Left lung (tissue), 14 donors: ENCODE results near the gene TTC31. TPM values are rescaled to one million over a fixed set of nuclear protein-coding genes. Genes with fewer than 3 reads are reported as not detected.
A peak's percentile ranks its signal among the peaks of the same experiment; 100 is the strongest.

Experiments used
- ATAC-seq: fragments of 200-7000 bp; cut with Tn5 transposase; one replicate; pipeline ENCODE4 v1.9.1; 2020; ENCODE audit warnings: moderate library complexity
- DNase-seq, 4 donors: peaks; one replicate each; pipeline ENCODE4 v3.0.0-alpha.2; 2013 to 2020
- H3K27ac ChIP-seq, 2 donors: fragments of 200-600 bp; sonication (generic) in 1 of 2; one replicate each; pipeline versions ENCODE4 v1.5.0 to v1.8.0; 2020 to 2021
- H3K27me3 ChIP-seq, 2 donors: fragments of 200-600 bp; sonication (generic) in 1 of 2; one replicate each; pipeline versions ENCODE4 v1.5.0 to v1.8.0; 2020 to 2021
- H3K36me3 ChIP-seq, 2 donors: fragments of 200-600 bp; sonication (generic) in 1 of 2; one replicate each; pipeline versions ENCODE4 v1.5.0 to v1.8.0; 2020 to 2021
- H3K4me1 ChIP-seq, 2 donors: fragments of 200-600 bp; one replicate each; pipeline ENCODE4 v1.8.0; 2021
- H3K4me3 ChIP-seq, 2 donors: fragments of 200-600 bp; sonication (generic) in 1 of 2; one replicate each; pipeline versions ENCODE4 v1.5.0 to v1.8.0; 2020 to 2021; ENCODE audit warnings: mild to moderate bottlenecking in 1 of 2
- H3K9me3 ChIP-seq, 2 donors: fragments of 200-600 bp; sonication (generic) in 1 of 2; one replicate each; pipeline versions ENCODE4 v1.5.0 to v1.8.0; 2020 to 2021
- intact Hi-C, 2 donors: fragments of 100-400 bp; cut with DNase I; formaldehyde crosslinking; loops; one replicate each; pipeline versions ENCODE4 v1.11.2 to v1.14.2; 2022
- long read RNA-seq, 12 donors: library from polyadenylated mRNA in 2 of 12; unstranded in 2 of 12; transcript quantifications; one replicate each; pipeline ENCODE4 v2.0.0 and lab custom pipeline, GENCODE V29; 2019 to 2026
- polyA plus RNA-seq, 6 donors: library from polyadenylated mRNA; unstranded; fragments of 120-200 nt; gene quantifications; one replicate each; pipeline ENCODE4 v1.2.1, GENCODE V29; 2013; ENCODE audit not compliant: insufficient read length in 6 of 6
- total RNA-seq, 2 donors: library from RNA; stranded (reverse); fragmentation: NEBNext Ultra II Directional; extraction: Animal tissue kit (Norgen Biotek cat#: 25700); gene quantifications; one replicate each; pipeline ENCODE4 v1.2.1, GENCODE V29; 2021
- TF ChIP-seq, protein P1 (sequence below), 2 donors: fragments of 200-600 bp; sonication (generic) in 1 of 2; IDR thresholded peaks; one replicate each; pipeline versions ENCODE4 v1.5.0 to v1.8.0; 2021; ENCODE audit warnings: antibody characterized with exemption in 2 of 2
- donor health status: DM: no; HTN: yes; CAD: no.
- donor health status: DM: no; HTN: no; CAD: no.

TTC31 gene
- 10 to 100 TPM; 22.1 to 27.0 TPM for total RNA-seq
- polyA plus RNA-seq = 10 to 100 TPM; 31.2 to 38.4 (median 34.2) TPM
- long read RNA-seq, donor 1, partial matches to known transcripts = 24 of 26 reads
- long read RNA-seq, donor 1, other reads (novel, unspliced or antisense) = 0 of 26 reads
- long read RNA-seq, donor 2, partial matches to known transcripts = 0 of 1 reads
- long read RNA-seq, donor 2, other reads (novel, unspliced or antisense) = 0 of 1 reads
- long read RNA-seq, donor 3, partial matches to known transcripts = 0 of 1 reads
- long read RNA-seq, donor 3, other reads (novel, unspliced or antisense) = 0 of 1 reads
- long read RNA-seq, donor 4, partial matches to known transcripts = 1 of 3 reads
- long read RNA-seq, donor 4, other reads (novel, unspliced or antisense) = 2 of 3 reads
- long read RNA-seq, donor 5, transcript TTC31-201 (13 exons, 3,235 nt) = major isoform, 5 of 6 reads
- long read RNA-seq, donor 5, partial matches to known transcripts = 0 of 6 reads
- long read RNA-seq, donor 5, other reads (novel, unspliced or antisense) = 0 of 6 reads
- long read RNA-seq, donor 6, partial matches to known transcripts = 0 of 1 reads
- long read RNA-seq, donor 6, other reads (novel, unspliced or antisense) = 0 of 1 reads
- long read RNA-seq, donor 7 = 0 reads
- long read RNA-seq, donor 8, partial matches to known transcripts = 0 of 1 reads
- long read RNA-seq, donor 8, other reads (novel, unspliced or antisense) = 0 of 1 reads
- long read RNA-seq, donor 9 = 0 reads
- long read RNA-seq, donor 10, partial matches to known transcripts = 0 of 6 reads
- long read RNA-seq, donor 10, other reads (novel, unspliced or antisense) = 4 of 6 reads
- long read RNA-seq, donor 11, partial matches to known transcripts = 0 of 1 reads
- long read RNA-seq, donor 11, other reads (novel, unspliced or antisense) = 0 of 1 reads
- long read RNA-seq, donor 12, partial matches to known transcripts = 6 of 27 reads
- long read RNA-seq, donor 12, other reads (novel, unspliced or antisense) = 19 of 27 reads

DNA sequence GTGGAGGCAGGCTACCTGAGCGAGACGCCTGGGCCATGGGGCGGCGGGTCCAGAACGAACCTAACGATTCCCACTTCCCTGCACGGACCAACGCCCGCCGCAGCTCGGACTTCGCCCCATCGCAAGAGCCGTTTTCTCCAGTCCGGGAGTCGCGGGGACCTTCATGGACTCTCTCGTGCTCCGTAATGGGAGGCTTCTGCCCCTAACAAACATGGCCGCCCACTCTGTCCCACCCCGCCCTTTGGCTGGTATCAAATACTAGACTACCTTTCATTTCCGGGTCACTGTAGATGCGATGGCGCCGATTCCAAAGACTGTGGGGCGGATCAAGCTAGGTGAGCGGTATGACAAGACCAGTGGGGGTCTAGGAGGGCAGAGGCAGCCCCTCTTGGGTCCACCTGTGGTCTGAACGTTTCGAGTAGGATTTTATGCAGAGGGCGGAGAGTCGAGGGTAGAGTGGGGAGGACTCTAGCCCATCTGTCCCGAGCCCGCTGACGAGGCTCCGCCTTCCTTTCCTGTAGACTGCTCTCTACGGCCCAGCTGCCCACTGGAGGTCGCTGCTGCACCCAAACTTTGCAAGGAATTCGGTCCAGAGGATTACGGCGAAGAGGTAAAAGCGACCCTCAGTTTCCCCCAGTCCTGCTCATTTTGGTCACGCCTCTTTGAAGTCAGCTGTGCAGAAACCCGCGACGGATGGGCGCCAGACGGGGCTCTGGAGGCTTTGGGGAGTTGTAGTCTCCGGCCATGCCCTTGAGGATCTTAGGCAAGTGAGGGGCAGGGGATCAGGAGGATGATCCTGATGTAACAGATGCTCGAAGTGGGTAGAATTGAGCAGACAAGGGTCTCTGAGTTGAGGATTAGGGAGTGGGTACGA lies at the start of gene TTC31, which contains the start of gene CCDC142:
Gene TTC31 (plus strand): TSS at position 281 of the 874 bp plus-strand sequence. CDS start 15 bp downstream, at position 296.
Gene CCDC142 (minus strand): TSS at position 198 of the 874 bp plus-strand sequence. CDS start 161 bp downstream, at position 37.
- ATAC-seq (peak; percentile 97), DNase-seq (peak; percentile 96 to 99 (median 96))
- Histone ChIP-seq H3K27ac (peak within 1 kb of the TSS; percentile 89 to 94), H3K36me3 (peaks cover 0 to 38% of the 10 kb centered on the region in 2 donors), H3K4me1 (peaks cover 19 to 44% of the 10 kb centered on the region in 2 donors), H3K27me3 (no peaks in the 10 kb centered on the region), H3K9me3 (no peaks in the 10 kb centered on the region), H3K4me3 (peak within 1 kb of the TSS; percentile 84 to 96)
- TF ChIP-seq, protein P1, sequence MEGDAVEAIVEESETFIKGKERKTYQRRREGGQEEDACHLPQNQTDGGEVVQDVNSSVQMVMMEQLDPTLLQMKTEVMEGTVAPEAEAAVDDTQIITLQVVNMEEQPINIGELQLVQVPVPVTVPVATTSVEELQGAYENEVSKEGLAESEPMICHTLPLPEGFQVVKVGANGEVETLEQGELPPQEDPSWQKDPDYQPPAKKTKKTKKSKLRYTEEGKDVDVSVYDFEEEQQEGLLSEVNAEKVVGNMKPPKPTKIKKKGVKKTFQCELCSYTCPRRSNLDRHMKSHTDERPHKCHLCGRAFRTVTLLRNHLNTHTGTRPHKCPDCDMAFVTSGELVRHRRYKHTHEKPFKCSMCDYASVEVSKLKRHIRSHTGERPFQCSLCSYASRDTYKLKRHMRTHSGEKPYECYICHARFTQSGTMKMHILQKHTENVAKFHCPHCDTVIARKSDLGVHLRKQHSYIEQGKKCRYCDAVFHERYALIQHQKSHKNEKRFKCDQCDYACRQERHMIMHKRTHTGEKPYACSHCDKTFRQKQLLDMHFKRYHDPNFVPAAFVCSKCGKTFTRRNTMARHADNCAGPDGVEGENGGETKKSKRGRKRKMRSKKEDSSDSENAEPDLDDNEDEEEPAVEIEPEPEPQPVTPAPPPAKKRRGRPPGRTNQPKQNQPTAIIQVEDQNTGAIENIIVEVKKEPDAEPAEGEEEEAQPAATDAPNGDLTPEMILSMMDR (IDR thresholded peaks at IDR 0.05) = peak; percentile 65 to 89
- intact Hi-C loops = loop anchor here in 1 of 2 donors (5.0 kb wide), 1 partner anchor 104 kb away; no protein-coding TSS in a partner anchor

DNA sequence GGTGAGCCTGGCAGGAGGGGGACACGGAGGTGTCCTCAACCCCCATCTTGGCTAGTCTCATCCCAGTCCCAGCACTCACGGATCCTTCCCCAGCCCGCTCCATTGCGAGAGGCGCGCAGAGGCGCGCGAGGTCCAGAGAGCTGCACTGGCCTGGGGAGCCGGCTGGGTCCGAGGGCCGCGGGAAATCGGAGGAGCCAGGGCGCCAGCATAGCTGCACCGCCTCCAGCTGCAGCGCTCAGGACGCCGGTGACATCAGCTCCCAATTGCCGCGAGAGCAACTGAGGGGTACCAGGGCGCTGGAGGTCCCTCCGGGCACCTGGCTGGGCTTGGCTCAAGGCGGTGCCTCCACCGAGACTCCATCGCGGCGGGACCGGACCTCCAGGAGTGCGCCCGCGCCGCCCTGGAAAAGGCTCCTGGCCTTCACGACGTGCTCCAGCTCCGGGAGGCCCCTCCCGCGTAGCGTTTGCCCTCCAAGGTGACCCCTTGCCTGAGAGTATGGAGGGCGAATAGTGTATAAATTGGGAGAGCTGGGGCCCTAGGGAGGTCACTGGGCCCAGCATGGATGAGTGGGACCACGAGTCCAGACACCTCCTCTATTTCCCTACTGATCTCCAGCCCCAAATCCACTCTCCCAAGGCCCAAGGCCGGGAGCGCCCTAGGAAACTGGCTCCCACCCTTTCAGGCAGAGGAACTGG lies 46.6 kb upstream of the TTC31 start:
- Histone ChIP-seq H3K27ac (no peak overlapping the region), H3K9me3 (no peaks in the 10 kb centered on the region), H3K27me3 (peaks cover 0 to 27% of the 10 kb centered on the region in 2 donors), H3K36me3 (peaks cover 0 to 12% of the 10 kb centered on the region in 2 donors), H3K4me3 (no peak overlapping the region), H3K4me1 (peaks cover 5 to 32% of the 10 kb centered on the region in 2 donors)
- ATAC-seq (no peak), DNase-seq (no peak)
- intact Hi-C loops = no loop called here
- TF ChIP-seq, protein P1 (IDR thresholded peaks at IDR 0.05) = no peak

DNA sequence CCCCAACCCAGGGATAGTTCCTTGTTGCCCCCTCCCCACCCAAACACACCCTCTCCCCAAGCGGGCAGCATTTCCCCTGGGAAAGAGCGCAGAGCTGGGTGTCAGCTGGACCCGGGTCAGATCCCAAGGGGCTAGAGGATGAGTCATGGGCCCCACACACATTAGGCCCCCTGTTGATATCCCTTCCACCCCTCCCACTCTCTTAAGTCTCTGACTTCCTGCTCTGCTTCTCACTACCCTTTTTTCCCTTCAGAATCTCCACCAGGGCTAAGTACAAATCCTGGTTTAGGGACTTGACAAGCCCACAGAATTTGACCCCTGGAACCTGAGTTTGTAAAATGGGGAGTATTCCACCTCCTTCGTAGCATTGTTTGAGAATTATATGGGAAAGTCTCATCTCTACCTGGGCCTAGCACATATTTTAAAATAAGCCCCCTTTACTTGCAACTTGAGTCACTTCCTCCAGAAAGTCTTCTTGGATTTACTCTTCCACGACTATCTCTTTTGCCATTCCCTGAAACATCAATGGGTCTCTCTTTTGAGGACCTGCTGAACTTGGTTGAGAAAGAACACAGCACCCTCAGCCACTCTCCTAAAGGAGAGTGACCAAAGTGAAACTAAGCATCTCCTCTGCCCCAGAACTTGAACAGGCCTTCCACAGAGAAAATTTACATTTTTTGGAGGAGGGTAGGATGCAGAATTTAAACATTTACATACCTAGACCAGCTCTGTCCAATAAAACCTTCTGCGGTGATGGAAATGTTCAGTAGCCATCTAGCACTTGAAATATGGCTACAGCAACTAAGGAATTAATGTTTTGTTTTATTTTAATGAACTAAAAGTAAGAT lies 45.8 kb upstream of the TTC31 start:
- Histone ChIP-seq H3K36me3 (peaks cover 0 to 3% of the 10 kb centered on the region in 2 donors), H3K27ac (no peak overlapping the region), H3K4me1 (peaks cover 5 to 40% of the 10 kb centered on the region in 2 donors), H3K4me3 (no peak overlapping the region), H3K9me3 (no peaks in the 10 kb centered on the region), H3K27me3 (peaks cover 4 to 35% of the 10 kb centered on the region in 2 donors)
- intact Hi-C loops = no loop called here
- ATAC-seq = no peak
- TF ChIP-seq, protein P1 (IDR thresholded peaks at IDR 0.05) = no peak
- no peak for DNase-seq
